Brain microvascular endothelial cell (primary cell): ENCODE results near the gene PGLYRP4.

Source experiments
- DNase-seq: peaks from one replicate; pipeline ENCODE4 v3.0.0-alpha.2; 2020
- H3K27ac ChIP-seq: fragments of 250-450 bp; sonication (Bioruptor Pico); 2 replicates; pipeline ENCODE4 v1.5.1; 2020; ENCODE audit warnings: mild to moderate bottlenecking, moderate library complexity
- H3K27me3 ChIP-seq: fragments of 250-450 bp; sonication (Bioruptor Pico); replicated peaks from 2 replicates; pipeline ENCODE4 v1.5.1; 2020; ENCODE audit warnings: mild to moderate bottlenecking
- H3K36me3 ChIP-seq: fragments of 250-450 bp; sonication (Bioruptor Pico); replicated peaks from 2 replicates; pipeline ENCODE4 v1.5.1; 2020; ENCODE audit warnings: mild to moderate bottlenecking
- H3K4me3 ChIP-seq: 2 replicates; pipeline ENCODE4 v1.5.1; 2011; ENCODE audit warnings: low read depth, mild to moderate bottlenecking, control low read depth, low read length, moderate library complexity
- CTCF ChIP-seq: IDR thresholded peaks from 2 replicates; pipeline ENCODE4 v1.5.1; 2011; ENCODE audit warnings: low read depth, mild to moderate bottlenecking, moderate library complexity, low read length, control low read depth, inconsistent platforms; ENCODE audit errors: missing control alignments
- in situ Hi-C: cut with HindIII; loops from 2 replicates; pipeline ENCODE4 v1.10.0; 2017; ENCODE audit warnings: low sequenced_read_pairs, low pct_ligation_motif_present

The PGLYRP4 gene

GRCh38 chr1:153386500-153386901 is 37.9 kb upstream of the PGLYRP4 start:
- in situ Hi-C loops = no loop called here
- DNase-seq = no peak
- Histone ChIP-seq H3K27me3 (no peaks in the 10 kb centered on the region), H3K4me3 (no peak overlapping the region), H3K27ac (no peak overlapping the region), H3K36me3 (no peaks in the 10 kb centered on the region)
- TF ChIP-seq CTCF = no peak

- no peaks in the 10 kb centered on the region for H3K27me3 ChIP-seq
- H3K36me3 ChIP-seq = no peaks in the 10 kb centered on the region
- DNase-seq = no peak
- no peak for TF ChIP-seq CTCF
- H3K4me3 ChIP-seq = no peak overlapping the region
- H3K27ac ChIP-seq = no peak overlapping the region
- in situ Hi-C loops = no loop called here
These were observed 36.4 kb upstream of the PGLYRP4 start for GRCh38 chr1:153384958-153385580.

DNA sequence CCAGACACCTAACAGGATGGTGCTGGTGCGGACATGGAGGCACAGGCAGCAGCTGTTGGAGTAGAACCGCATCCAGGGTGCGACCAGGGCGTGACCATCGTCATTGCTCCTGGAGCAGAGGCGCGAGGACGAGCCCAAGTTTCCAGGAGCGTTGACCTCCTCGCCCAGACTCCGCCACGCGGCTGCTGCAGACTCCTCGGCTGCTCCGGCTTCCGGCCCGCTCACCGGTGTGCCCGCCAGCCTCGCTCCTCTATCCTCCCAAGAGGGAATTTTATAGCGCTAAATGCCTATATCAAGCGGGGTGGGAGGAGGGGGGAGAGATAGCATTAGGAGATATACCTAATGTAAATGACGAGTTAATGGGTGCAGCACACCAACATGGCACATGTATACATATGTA is 32.1 kb upstream of the PGLYRP4 start:
- TF ChIP-seq CTCF = no peak
- Histone ChIP-seq H3K36me3 (no peaks in the 10 kb centered on the region), H3K27me3 (no peaks in the 10 kb centered on the region), H3K4me3 (no peak overlapping the region), H3K27ac (no peak overlapping the region)
- DNase-seq = no peak
- in situ Hi-C loops = no loop called here

DNA sequence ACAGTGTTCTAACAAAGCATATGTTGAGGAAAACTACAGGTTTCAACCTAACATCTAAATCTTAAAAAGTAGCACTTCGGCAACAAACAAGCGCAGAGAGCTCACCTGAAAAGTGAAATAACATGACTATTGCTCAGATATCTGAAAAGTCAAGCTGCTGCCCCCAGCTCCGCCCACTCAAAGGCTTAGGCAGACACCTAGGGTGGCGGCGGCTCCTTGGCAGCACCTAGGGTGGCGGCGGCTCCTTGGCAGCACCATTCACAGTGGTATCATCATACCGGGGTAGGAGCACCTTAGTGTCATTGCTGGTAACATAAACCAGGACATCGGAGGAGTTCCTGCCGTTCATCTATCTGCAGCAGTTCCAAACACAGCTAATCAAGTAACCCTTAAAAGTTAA is 30.9 kb upstream of the PGLYRP4 start:
- no peak for TF ChIP-seq CTCF
- DNase-seq = no peak
- no peaks in the 10 kb centered on the region for H3K27me3 ChIP-seq
- H3K27ac ChIP-seq = no peak overlapping the region
- in situ Hi-C loops = no loop called here
- no peaks in the 10 kb centered on the region for H3K36me3 ChIP-seq
- H3K4me3 ChIP-seq = no peak overlapping the region

- in situ Hi-C loops = no loop called here
- Histone ChIP-seq H3K4me3 (no peak within 1 kb of the TSS), H3K27me3 (no peaks in the 10 kb centered on the region), H3K36me3 (no peaks in the 10 kb centered on the region), H3K27ac (no peak within 1 kb of the TSS)
- DNase-seq = peak; percentile 35
- TF ChIP-seq CTCF = no peak
These were observed 26.9 kb upstream of the PGLYRP4 start, which contains the start of gene S100A12 for GRCh38 chr1:153375511-153375910. TSS of gene S100A12 (minus strand) at chr1:153375621. CDS start at chr1:153374592, 1,029 bp downstream.

DNA sequence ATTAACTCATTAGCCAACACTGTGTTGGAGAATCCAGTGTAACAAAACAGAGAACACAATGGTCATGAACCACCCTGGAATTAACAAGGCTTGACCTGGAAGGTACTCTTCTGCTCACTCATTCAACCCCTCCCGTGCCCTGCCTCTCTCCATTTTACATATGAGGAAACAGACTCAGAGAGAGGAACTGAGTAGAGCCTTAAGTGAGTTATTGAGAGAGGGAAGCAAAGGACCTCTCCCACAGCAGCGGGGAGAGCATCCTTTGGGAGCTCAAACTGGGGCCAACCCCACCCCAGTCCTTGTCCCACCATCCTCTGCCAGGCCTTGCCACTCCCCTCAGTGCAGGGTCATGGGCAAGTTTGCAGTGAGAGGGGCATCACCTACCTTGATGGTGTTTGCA is 25.4 kb upstream of the PGLYRP4 start:
- Histone ChIP-seq H3K4me3 (no peak overlapping the region), H3K27me3 (no peaks in the 10 kb centered on the region), H3K36me3 (no peaks in the 10 kb centered on the region), H3K27ac (no peak overlapping the region)
- TF ChIP-seq CTCF = no peak
- no peak for DNase-seq
- in situ Hi-C loops = loop anchor here (25.0 kb wide), 1 partner anchor 113 kb away; no protein-coding TSS in a partner anchor
